22Rv1 (cell line): ENCODE data around the gene AFF1.

ENCODE experiments used
- H3K27ac ChIP-seq: fragments of 450-650 bp; 2 replicates; pipeline ENCODE4 v1.5.1; 2017
- ZFX ChIP-seq: fragments of 450-650 bp; IDR thresholded peaks from 2 replicates; pipeline ENCODE4 v1.6.1; 2017; ENCODE audit warnings: antibody characterized with exemption, borderline replicate concordance
- TF ChIP-seq, protein P1 (sequence below): fragments of 450-650 bp; IDR thresholded peaks from 2 replicates; pipeline ENCODE4 v1.5.1; 2017; ENCODE audit warnings: mild to moderate bottlenecking

The AFF1 gene

DNA sequence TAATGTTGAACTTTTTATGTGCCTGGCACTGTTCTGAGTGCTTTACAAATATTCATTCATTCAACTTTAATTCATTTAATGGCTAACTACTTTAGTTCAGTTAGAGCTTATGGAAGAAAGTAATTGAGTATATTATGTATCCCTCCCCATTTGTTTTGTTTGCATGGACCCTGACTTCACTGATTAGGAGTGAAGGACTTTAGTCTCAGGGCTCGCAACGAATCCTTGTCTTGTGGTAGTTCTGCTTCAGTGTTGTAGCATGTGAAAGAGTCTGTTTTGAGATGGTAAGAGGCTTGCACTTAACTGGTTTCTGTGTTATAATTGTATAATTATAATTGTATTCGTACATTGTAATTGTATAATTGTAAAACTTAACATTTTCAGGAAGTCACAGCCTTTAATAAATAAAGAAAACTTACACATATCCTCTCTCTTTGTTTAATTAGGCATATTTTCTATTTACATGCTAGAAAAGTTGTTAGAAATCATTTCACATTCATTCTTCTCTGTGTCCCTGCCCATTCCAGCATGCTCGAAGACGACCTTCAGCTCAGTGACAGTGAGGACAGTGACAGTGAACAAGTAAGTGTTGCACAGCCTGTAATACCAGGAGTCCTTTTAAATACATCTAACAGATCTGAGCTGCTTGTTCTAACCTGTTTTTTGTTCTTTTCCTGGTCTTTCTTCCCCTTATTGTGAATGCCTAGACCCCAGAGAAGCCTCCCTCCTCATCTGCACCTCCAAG lies 170.5 kb downstream of the AFF1 start:
- TF ChIP-seq, protein P1, sequence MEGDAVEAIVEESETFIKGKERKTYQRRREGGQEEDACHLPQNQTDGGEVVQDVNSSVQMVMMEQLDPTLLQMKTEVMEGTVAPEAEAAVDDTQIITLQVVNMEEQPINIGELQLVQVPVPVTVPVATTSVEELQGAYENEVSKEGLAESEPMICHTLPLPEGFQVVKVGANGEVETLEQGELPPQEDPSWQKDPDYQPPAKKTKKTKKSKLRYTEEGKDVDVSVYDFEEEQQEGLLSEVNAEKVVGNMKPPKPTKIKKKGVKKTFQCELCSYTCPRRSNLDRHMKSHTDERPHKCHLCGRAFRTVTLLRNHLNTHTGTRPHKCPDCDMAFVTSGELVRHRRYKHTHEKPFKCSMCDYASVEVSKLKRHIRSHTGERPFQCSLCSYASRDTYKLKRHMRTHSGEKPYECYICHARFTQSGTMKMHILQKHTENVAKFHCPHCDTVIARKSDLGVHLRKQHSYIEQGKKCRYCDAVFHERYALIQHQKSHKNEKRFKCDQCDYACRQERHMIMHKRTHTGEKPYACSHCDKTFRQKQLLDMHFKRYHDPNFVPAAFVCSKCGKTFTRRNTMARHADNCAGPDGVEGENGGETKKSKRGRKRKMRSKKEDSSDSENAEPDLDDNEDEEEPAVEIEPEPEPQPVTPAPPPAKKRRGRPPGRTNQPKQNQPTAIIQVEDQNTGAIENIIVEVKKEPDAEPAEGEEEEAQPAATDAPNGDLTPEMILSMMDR = no peak
- TF ChIP-seq ZFX = no peak
- H3K27ac ChIP-seq = no peak overlapping the region

DNA sequence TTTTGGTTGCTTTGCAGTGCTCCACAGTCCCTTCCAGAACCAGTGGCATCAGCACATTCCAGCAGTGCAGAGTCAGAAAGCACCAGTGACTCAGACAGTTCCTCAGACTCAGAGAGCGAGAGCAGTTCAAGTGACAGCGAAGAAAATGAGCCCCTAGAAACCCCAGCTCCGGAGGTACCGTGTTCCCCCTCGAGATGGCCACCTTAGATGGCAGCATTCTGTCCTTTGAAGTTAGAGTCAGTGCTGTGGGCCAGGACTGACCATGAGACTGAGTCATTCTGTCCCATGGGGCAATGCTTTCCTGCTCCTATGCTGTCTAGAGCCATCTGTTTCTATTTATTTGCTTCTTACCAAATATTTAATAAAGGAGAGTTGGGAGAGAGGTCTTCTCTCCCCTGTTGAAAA lies 173.3 kb downstream of the AFF1 start:
- H3K27ac ChIP-seq = no peak overlapping the region

DNA sequence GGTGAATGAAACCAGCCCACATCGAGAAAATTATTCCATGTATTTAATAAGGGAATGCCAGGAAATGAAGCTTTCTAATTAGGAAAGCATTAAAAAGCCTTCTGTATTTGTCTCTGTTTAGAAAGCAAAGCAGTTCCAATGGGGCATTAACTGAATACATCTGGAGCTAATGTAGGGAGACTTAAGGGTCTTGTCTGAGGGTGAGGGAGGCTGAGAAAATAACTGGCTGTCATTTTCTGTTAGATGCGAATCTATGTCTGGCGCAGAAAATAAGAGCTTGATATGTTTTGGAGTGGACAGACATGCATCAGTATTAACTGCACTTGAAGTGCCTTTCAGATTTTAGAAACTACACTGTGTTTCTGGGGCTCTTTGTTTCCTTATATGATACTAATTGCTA lies 174.3 kb downstream of the AFF1 start:
- no peak for TF ChIP-seq ZFX
- TF ChIP-seq, protein P1 = no peak
- H3K27ac ChIP-seq = no peak overlapping the region

More for the DNA sequence above, 173.3 kb downstream of the AFF1 start:
- no peak for TF ChIP-seq ZFX
- TF ChIP-seq, protein P1 = no peak

DNA sequence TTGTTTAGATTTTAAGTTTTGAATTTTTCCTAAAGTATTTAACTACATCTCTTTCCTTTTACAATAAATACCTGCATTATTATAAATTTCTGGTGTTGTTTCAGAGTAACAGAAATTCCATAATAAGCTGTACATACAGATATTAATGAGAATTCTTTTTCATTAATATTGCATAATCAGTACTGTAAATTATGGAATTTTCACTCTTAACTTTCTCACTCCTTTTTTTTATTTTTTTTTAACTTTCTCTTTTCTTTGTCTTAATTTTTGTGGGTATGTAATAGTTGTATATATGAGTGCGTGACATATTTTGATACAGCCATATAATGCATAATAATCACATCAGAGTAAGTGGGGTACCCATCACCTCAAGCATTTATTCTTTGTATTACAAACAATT lies 175.1 kb downstream of the AFF1 start:
- TF ChIP-seq ZFX = no peak
- TF ChIP-seq, protein P1 = no peak
- H3K27ac ChIP-seq = no peak overlapping the region

DNA sequence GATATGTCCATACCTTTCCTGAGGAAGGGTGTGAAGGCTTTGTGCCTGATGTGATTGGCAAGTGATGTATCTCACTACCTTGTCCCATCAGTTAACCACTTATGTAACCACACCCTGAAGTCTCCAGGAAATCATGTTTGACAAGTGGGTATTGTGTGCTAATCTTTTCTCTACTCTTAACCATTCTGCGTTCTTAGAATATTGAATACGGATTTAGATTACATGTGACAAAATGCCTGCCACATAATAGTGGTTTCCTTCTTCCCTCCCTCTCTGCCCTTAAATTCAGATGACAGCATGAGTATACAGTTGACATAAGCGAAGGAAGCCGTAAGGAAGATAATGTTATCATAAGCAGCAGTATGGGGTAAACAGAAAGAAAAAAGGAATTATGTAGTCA lies 177.3 kb downstream of the AFF1 start:
- TF ChIP-seq, protein P1 = no peak
- TF ChIP-seq ZFX = no peak

DNA sequence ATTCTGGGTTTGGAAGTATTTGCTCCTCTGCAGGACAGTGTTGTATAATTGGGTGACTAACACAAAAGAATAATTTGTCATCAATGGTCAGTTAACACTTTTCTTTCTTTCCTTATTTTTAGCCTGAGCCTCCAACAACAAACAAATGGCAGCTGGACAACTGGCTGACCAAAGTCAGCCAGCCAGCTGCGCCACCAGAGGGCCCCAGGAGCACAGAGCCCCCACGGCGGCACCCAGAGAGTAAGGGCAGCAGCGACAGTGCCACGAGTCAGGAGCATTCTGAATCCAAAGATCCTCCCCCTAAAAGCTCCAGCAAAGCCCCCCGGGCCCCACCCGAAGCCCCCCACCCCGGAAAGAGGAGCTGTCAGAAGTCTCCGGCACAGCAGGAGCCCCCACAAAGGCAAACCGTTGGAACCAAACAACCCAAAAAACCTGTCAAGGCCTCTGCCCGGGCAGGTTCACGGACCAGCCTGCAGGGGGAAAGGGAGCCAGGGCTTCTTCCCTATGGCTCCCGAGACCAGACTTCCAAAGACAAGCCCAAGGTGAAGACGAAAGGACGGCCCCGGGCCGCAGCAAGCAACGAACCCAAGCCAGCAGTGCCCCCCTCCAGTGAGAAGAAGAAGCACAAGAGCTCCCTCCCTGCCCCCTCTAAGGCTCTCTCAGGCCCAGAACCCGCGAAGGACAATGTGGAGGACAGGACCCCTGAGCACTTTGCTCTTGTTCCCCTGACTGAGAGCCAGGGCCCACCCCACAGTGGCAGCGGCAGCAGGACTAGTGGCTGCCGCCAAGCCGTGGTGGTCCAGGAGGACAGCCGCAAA lies 179.6 kb downstream of the AFF1 start:
- TF ChIP-seq, protein P1 = peak; percentile 5; the same call in 1 of the 2 replicates
- no peak for TF ChIP-seq ZFX
- H3K27ac ChIP-seq = no peak overlapping the region

More for the DNA sequence above, 177.3 kb downstream of the AFF1 start:
- no peak overlapping the region for H3K27ac ChIP-seq

DNA sequence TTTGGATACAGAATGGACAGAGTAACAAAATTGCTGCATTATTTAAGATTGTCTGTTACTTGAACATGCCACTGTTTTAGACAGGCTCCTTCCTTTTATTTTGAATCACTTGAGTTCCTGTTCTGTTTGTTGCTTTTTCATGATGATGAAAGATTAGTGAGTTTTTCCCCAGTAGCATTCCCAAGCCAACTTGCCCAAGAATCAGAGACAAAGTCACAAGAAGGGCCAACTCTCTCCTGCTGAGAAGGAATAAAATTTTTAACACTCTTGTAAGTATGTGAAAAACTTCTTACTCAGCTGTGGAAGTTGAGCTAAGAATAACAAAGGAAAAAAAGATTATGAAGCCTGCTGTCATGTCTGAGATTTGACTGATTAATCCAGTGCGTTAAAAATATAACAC lies 181.4 kb downstream of the AFF1 start:
- no peak for TF ChIP-seq ZFX
- H3K27ac ChIP-seq = no peak overlapping the region
